Cerebellar nuclear complex (tissue), 1 donor: Measurements from ENCODE around the gene NDUFS2.
"Not testable (repeated sequence)": the region's sequence is repeated elsewhere in the genome, so short reads cannot be mapped to it uniquely, and the experiment has no call there.

Experiments used
- DNase-seq, 2 experiments: peaks; one replicate each; lab custom pipeline; 2025; lab: John Stamatoyannopoulos, UW

The NDUFS2 gene

GRCh38 chr1:161220002-161220401 lies 17.8 kb downstream of the NDUFS2 start:
- DNase-seq, result no peak

- DNase-seq, result no peak
Measured at GRCh38 chr1:161222175-161223019, 20.2 kb downstream of the NDUFS2 start.

DNA sequence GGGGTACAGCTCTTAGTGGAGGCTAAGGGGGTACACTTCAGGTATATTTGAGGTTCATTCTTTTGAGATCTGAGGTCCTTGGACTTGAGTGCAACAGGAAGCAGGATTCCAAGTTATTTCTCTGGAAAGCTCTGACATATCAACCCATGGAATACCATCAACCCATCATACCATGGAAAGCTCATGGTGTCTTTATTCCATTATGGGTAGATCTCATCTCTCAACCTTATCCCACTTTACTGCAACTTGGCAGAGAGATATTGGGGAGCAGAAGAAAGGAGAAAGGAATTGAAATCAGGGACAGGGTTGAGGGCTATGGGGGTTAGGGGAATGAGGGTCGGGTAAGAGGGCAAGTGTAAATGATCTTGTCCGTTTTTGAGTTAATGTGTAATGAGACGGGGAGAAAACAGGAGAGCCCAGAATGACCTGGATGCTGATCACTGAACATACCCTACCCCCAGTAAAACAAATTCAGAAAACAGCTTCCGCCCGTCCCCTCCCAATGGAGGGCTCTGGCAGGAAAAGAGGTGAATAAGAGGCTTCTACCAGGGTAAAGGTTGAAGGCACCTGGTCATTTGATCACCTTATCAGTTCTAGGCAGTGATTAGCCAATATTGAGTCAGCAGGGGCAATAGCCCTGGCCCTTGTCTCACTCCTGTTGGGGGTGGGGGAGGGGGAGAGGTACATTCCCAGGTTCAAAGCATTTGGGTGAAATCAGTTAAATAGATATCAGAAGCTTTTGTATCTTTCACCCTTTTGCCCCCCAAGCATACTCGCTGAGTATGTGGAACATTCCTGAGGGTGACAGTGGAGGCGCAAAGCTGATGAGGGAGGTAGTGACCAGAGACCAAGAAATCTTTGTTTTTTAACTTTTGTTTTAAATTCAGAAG lies 21.9 kb downstream of the NDUFS2 start:
- DNase-seq, result no peak

DNA sequence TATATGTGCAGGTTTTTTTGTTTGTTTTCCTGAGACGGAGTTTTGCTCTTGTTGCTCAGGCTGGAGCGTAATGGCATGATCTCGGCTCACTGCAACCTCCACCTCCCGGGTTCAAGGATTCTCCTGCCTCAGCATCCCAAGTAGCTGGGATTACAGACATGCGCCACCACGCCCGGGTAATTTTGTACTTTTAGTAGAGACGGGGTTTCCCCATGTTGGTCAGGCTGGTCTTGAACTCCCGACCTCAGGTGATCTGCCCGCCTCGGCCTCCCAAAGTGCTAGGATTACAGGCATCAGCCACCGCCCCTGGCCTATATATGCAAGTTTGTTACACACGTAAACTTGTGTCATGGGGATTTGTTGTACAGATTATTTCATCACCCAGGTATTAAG lies 22.5 kb downstream of the NDUFS2 start:
- not testable (repeated sequence) for DNase-seq

DNA sequence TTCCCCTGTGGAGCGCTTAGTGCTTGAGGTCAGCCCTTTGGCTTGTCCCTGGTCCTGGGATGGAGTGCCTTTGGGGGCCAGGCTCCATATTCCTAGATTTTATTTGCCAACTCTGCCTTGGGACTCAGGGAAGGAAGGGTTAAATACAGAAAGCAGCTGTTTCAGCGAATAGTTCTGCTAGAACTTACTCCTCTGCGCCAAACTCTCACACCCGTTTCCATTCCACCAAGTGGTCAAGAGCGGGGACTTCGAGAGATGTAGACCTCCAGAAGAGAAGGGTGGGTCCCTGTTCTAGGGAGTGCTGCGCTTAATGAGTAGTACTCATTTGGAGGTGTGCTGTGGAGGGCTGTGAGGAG lies 23.0 kb downstream of the NDUFS2 start:
- no peak for DNase-seq

- DNase-seq, result peak; percentile 63 to 99
Measured at GRCh38 chr1:161225534-161226319, 23.6 kb downstream of the NDUFS2 start, which contains the start of gene TOMM40L. TOMM40L (plus strand) TSS chr1:161226060; CDS start chr1:161226490, 430 bp downstream.

- DNase-seq, result no peak
Measured at GRCh38 chr1:161226320-161226711, 24.1 kb downstream of the NDUFS2 start.

DNA sequence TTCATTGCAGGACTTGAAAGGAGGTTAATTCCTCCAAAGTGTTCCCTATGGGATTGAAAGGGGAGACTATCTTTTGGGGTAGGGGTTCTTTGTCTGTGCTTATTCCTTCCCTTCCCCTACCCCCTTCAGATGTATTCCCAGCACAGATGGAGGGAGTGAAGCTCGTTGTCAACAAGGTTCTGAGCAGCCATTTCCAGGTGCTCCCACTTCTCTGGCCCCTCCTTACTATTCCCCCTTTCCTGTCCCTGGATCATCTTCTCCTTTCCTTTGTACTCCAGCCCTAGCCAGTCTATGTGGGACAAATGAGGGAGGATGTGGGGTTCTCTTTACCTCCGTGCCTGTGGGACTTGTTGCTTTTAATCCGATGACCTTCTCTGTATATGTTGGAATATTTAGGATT lies 24.6 kb downstream of the NDUFS2 start:
- DNase-seq, result no peak

DNA sequence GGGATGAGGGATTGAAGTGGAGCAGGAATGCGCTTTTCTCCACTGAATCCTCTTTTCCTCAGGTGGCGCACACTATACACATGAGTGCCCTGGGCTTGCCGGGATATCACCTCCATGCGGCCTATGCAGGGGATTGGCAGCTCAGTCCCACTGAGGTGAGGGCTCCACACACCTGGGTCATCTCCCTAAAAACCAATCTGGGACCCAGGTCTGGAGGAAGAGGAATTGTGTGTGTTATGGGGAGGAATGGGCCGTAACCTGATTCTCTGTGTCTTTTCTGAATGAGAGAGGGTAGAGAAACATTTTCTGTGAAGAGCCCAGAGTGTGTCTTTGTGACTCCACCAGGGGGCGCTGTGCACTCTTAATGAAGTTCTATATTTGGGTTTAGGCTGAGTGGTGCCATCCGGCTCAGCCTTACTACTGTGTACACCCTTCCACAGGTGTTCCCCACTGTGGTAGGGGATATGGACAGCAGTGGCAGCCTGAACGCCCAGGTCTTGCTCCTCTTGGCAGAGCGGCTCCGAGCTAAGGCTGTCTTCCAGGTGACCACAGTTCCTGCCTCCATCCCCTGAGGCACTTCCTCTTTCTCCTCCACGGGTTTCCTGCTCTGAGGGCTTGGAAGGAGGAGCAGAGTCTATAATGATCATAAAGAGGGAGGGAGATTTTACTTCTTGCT lies 25.2 kb downstream of the NDUFS2 start:
- peak in 1 of 2 experiments; percentile 31 for DNase-seq

DNA sequence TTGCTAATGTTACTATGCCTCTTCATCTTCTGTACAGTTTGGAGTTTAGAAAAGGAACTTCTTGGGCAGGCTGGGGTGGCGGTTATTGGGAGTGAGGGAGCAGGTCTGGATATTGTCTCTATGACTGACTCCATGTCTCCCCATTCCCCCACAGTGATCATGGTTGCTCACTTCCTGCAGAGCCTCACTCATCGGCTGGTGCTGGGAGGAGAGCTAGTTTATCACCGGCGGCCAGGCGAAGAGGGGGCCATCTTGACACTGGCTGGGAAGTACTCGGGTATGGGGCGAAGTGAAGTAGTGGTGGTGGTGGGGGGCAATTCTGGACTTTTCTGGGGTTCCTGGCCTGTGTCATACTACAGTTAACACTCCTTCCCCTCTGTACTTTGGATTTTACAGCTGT lies 25.9 kb downstream of the NDUFS2 start:
- DNase-seq, result no peak

DNA sequence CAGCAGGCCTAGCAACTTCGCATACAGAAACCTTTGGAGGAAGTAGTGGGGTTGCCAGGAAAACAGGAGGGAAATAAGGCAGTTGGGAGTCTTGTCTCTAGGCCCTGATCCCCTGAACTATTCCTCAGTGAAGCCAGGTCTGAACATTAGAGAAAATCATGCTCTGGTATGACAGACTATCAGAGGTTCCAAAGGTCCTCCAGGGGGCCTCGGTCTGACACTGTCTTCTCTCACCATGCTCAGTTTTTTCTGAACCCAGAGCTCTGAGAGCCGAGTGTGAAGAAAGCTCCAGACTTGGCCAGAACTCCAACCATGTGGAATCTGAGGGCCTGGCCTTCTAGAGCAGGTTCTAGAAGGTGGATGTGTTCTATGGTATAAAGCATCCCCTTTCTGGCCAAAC lies 27.7 kb downstream of the NDUFS2 start:
- DNase-seq, result no peak

GRCh38 chr1:161230762-161231161 lies 28.6 kb downstream of the NDUFS2 start:
- no peak for DNase-seq

DNA sequence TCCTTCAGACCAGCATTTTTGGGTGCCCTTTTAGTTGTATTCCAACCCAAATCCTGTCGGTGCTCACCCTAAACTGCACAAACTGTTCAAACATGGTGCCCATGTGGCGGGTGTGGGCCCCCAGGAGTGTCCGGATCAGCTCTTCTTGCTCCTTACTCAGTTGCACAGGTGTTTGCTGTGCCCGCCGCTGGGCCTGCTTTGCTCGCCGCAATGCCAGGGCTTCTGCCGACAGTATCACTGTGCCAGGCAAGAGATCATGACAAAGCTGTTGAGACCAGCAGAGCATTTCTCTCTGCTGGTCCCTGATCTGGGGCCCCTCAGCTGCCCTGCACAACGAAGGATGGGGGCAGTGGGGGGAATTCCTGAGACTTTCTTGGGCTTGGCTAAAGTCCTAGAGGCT lies 30.9 kb downstream of the NDUFS2 start:
- no peak for DNase-seq

DNA sequence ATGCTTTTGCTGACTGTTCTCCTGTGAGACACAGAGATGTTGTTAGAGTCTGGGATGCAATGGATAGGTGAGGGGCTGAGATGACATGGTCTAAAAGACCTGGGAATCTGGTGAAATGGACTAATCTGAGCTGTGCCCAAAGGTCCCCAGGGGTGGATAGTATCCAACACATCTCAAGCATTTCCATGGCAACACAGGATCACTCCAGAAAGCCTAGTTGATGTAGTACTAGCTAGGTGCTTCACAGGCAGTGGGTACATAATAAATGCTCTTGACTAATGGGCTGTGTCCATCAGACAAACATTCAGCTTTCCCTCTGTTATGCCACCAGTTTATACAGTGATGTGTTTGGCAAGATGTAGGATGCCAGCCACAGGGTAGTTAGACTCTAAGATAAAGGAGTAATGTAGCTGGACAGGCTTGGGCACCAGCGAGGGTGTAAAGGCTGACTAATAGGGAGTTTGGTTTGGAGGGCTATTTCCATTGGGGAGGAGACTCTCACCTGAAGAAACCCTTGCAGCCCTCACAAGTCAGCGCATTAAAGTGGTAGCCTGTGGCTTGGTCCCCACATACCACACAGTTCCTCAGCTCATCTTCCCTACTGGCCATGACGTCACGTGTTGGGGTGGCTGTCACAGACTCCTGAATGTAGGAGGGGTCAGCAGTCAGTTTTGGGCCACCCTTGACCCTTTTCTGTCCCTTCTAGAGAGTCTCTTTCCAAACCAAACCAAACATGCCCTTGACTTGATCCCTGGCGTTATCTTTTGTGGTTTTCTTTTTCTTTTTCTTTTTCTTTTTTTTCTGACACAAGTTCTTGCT lies 34.0 kb downstream of the NDUFS2 start:
- no peak for DNase-seq

GRCh38 chr1:161238039-161238473 lies 35.9 kb downstream of the NDUFS2 start, which contains the start of gene NR1I3:
NR1I3 (minus strand) TSS chr1:161238203; CDS start chr1:161236565, 1,638 bp downstream.
- no peak for DNase-seq

GRCh38 chr1:161241682-161242081 lies 39.5 kb downstream of the NDUFS2 start:
- no peak for DNase-seq

- no peak for DNase-seq
Measured at GRCh38 chr1:161242313-161242712, 40.1 kb downstream of the NDUFS2 start.

- DNase-seq, result no peak
Measured at GRCh38 chr1:161244888-161245287, 42.7 kb downstream of the NDUFS2 start.

GRCh38 chr1:161250100-161250499 lies 47.9 kb downstream of the NDUFS2 start:
- DNase-seq, result not testable (repeated sequence)

DNA sequence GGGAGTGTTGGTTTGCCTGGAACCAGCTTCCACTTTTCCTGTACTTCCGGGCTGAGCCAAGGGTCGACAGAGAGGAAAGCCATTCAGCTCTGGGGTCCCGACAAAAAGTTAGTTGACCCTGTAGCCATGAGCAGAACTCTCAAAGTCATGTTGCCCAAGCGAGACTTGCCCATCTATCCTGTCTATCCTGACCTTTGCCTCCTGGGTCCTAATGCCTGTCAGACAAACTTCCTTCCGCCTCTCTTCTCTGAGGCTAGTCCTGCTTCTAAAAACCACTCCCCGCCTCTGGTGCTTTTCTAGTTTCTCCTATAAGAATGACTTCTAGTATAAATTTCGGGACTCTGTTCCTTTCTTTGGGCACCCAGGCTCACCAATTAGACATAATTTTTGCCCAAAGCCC lies 48.7 kb downstream of the NDUFS2 start:
- no peak for DNase-seq
